Coronary artery (tissue), 2 donors: ENCODE results near the gene MDC1.
A peak's percentile ranks its signal among the peaks of the same experiment; 100 is the strongest.
"Not testable (repeated sequence)": the region's sequence is repeated elsewhere in the genome, so short reads cannot be mapped to it uniquely, and the experiment has no call there.

Experiments
- DNase-seq: peaks from one replicate; pipeline ENCODE4 v3.0.0-alpha.2; 2017; ENCODE audit warnings: low spot score
- H3K27ac ChIP-seq, 2 donors: fragments of 200-600 bp; sonication (generic); one replicate each; pipeline ENCODE4 v1.5.1; 2016 to 2019
- H3K4me3 ChIP-seq: fragments of 200-600 bp; sonication (generic); 2 replicates; pipeline ENCODE4 v1.5.1; 2016; ENCODE audit warnings: mild to moderate bottlenecking, moderate library complexity
- TF ChIP-seq, protein P1 (sequence below): fragments of 200-600 bp; sonication (generic); IDR thresholded peaks from one replicate; pipeline ENCODE4 v1.5.1; 2019; ENCODE audit warnings: antibody characterized with exemption

MDC1 gene

DNA sequence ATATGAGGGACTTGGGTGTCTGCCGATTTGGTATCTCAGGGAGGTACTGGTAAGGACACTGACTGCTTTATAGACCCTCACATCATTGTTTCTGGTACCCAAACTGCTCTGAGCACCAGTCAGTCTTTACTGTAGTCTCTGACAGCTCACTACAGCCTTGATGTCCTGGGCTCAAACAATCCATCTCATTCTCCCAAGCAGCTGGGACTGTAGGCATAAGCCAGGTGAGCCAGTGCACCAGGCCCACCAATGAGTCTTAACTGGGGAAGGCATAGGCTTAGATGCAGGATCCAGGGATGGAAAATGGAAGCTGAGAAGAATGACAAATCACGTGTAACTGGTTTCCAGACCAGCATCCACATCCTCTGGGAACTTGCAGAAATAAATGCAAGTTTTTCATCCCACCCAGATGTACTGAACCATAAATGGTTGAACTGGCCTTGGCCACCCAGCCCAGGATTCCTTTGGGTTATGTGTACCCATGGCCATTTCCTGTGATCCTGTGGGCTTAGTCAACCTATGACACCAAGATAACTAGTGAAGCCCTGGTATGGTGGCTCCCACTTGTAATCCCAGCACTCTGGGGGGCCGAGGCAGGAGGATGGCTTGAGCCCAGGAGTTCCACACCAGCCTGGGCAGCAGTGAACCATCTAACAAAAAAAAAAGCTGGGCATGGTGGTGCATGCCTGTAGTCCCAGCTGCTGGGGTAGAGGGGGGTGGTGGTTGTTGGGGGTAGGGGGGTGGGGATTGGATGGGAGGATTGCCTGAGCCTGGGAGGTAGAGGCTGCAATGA lies 8.8 kb upstream of the MDC1 start:
- TF ChIP-seq, protein P1, sequence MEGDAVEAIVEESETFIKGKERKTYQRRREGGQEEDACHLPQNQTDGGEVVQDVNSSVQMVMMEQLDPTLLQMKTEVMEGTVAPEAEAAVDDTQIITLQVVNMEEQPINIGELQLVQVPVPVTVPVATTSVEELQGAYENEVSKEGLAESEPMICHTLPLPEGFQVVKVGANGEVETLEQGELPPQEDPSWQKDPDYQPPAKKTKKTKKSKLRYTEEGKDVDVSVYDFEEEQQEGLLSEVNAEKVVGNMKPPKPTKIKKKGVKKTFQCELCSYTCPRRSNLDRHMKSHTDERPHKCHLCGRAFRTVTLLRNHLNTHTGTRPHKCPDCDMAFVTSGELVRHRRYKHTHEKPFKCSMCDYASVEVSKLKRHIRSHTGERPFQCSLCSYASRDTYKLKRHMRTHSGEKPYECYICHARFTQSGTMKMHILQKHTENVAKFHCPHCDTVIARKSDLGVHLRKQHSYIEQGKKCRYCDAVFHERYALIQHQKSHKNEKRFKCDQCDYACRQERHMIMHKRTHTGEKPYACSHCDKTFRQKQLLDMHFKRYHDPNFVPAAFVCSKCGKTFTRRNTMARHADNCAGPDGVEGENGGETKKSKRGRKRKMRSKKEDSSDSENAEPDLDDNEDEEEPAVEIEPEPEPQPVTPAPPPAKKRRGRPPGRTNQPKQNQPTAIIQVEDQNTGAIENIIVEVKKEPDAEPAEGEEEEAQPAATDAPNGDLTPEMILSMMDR = no peak
- Histone ChIP-seq H3K4me3 (no peak overlapping the region), H3K27ac (peak overlapping the region; percentile 1 to 66)
- DNase-seq = no peak

DNA sequence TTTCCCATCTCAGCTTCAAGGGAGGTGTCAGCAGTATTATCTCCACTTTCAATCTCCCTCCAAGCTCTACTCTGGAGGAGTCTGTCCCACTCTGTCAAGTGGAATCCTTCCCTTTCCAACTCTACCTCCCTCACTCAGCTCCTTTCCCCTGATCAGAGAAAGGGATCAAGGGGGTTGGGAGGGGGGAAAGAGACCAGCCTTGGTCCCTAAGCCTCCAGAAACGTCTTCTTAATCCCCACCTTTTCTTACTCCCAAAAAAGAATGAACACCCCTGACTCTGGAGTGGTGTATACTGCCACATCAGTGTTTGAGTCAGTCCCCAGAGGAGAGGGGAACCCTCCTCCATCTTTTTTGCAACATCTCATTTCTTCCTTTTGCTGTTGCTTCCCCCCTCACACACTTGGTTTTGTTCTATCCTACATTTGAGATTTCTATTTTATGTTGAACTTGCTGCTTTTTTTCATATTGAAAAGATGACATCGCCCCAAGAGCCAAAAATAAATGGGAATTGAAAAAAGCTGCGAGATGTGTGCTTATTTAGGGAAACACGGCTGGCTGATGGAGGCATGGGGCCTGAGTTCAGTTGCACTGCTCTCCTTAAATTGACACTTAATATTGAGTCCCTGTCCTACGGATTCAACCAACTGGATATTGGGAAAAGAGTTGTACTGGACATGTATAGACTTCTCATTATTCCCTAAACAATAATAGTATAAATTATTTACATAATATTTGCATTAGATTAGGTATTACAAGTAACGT lies 8.0 kb upstream of the MDC1 start:
- peak overlapping the region; percentile 49 to 66 for H3K27ac ChIP-seq
- no peak for DNase-seq
- TF ChIP-seq, protein P1 = no peak
- H3K4me3 ChIP-seq = no peak overlapping the region

DNA sequence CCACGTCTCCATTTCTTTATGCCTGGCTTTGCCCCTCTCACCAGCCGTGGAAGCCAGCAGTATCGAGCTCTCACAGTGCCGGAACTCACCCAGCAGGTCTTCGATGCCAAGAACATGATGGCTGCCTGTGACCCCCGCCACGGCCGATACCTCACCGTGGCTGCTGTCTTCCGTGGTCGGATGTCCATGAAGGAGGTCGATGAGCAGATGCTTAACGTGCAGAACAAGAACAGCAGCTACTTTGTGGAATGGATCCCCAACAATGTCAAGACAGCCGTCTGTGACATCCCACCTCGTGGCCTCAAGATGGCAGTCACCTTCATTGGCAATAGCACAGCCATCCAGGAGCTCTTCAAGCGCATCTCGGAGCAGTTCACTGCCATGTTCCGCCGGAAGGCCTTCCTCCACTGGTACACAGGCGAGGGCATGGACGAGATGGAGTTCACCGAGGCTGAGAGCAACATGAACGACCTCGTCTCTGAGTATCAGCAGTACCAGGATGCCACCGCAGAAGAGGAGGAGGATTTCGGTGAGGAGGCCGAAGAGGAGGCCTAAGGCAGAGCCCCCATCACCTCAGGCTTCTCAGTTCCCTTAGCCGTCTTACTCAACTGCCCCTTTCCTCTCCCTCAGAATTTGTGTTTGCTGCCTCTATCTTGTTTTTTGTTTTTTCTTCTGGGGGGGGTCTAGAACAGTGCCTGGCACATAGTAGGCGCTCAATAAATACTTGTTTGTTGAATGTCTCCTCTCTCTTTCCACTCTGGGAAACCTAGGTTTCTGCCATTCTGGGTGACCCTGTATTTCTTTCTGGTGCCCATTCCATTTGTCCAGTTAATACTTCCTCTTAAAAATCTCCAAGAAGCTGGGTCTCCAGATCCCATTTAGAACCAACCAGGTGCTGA lies 7.0 kb upstream of the MDC1 start:
- peak overlapping the region; percentile 49 to 65 for H3K27ac ChIP-seq
- not testable (repeated sequence) for DNase-seq
- peak overlapping the region; percentile 19 for H3K4me3 ChIP-seq

DNA sequence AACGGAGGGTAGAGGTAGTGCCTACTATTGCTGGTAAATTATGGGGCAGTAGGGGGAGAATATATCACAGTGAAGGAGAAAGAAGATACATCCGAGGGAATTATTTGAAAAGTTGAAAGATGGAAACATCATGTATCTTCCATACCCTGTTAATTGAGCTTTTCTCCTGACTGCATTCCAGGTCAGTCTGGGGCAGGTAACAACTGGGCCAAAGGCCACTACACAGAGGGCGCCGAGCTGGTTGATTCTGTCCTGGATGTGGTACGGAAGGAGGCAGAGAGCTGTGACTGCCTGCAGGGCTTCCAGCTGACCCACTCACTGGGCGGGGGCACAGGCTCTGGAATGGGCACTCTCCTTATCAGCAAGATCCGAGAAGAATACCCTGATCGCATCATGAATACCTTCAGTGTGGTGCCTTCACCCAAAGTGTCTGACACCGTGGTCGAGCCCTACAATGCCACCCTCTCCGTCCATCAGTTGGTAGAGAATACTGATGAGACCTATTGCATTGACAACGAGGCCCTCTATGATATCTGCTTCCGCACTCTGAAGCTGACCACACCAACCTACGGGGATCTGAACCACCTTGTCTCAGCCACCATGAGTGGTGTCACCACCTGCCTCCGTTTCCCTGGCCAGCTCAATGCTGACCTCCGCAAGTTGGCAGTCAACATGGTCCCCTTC lies 6.2 kb upstream of the MDC1 start:
- peak overlapping the region; percentile 65 to 92 for H3K27ac ChIP-seq
- not testable (repeated sequence) for DNase-seq

DNA sequence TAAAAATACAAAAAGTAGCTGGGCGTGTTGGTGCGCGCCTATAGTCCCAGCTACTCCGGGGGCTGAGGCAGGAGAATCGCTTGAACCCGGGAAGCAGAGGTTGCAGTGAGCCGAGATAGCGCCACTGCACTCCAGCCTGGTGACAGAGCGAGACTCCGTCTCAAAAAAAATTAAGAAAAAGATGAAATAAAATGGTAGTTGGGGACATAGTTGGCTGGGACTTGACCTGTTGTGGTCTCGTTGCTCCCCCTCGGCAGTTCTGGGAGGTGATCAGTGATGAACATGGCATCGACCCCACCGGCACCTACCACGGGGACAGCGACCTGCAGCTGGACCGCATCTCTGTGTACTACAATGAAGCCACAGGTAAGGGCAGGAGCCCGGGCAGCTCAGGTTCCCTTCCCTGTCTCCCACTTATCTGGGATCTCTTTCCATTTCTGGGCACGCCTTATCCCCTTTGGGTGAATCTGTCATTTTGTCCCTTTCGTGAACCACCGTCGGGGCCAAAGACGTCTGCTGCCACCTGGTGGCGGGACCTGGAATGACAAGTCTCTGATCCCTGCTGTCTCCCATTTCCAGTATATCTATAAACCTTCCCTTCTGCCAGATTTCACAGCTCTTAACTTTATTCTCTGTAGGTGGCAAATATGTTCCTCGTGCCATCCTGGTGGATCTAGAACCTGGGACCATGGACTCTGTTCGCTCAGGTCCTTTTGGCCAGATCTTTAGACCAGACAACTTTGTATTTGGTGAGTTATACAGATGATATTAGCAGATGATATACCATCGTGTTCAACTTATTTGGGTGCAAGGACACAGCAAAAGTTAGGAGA lies 5.4 kb upstream of the MDC1 start:
- peak; percentile 88 for DNase-seq
- TF ChIP-seq, protein P1 = peak; percentile 92
- H3K27ac ChIP-seq = peak overlapping the region; percentile 92 to 95
- peak overlapping the region; percentile 75 for H3K4me3 ChIP-seq

More for the DNA sequence above, 6.2 kb upstream of the MDC1 start:
- H3K4me3 ChIP-seq = peak overlapping the region; percentile 19

DNA sequence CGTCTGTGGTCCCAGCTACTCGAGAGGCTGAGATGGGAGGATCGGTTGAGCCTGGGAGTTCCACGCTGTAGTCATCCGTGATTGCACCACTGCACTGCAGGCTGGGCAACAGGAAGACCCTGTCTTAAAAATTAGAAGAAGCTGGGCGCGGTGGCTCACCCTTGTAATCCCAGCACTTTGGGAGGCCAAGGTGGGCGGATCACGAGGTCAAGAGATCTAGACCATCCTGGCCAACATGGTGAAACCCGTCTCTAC lies 4.9 kb upstream of the MDC1 start:
- Histone ChIP-seq H3K27ac (peak overlapping the region; percentile 92 to 95), H3K4me3 (peak overlapping the region; percentile 75)
- not testable (repeated sequence) for DNase-seq

DNA sequence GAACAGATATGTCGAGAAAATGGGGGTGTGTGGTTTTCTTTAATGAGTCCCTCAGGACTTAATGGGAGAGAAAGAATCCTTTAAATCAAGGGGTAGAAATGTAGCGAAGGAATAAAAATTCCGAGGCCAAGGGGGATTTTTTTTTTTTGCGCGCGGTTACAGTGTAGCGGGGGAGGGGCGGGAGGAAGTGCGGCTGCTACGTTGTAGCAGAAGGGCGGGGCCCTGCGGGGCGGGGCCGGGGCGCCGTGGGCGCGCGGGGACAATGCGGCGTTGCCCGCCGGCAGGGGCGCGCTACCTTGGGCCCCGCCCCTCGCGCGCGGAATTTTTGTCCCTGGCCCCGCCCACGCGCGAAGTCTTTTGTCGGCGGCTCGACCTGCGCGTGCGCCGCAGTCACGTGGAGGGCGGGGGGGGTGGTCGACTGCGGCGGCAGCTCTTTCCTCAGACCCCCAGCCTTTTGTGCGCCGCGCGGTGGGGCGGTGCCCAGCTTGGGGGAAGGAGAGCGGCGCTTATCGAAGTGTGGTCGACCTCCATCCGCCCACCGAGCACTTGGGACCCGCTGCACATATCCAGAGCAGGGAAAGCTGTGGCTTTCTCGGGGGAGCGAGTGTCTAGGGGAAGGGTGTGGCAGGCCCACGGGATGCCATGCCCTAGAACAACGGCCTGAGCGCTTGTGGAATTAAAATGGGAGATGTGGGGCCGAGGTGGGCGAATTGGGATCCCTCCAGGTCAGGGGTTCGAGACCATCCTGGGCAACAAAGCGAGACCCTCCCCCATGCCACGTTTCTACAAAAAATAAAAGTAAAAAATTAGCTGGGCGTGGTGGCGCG lies 4.3 kb upstream of the MDC1 start:
- Histone ChIP-seq H3K4me3 (peak overlapping the region; percentile 75), H3K27ac (peak overlapping the region; percentile 92 to 95)
- TF ChIP-seq, protein P1 = peak; percentile 38
- DNase-seq = peak; percentile 91
